HG03039 (cell line): Measurements from ENCODE around the gene MAPKAPK5.
"Not testable (repeated sequence)": the region's sequence is repeated elsewhere in the genome, so short reads cannot be mapped to it uniquely, and the experiment has no call there.

Experiments
- ATAC-seq: cut with Tn5 transposase; IDR thresholded peaks from one replicate; pipeline ENCODE4 v1.9.1; 2021; ENCODE audit warnings: mild to moderate bottlenecking, moderate library complexity; ENCODE audit not compliant: unreplicated experiment

MAPKAPK5 gene

DNA sequence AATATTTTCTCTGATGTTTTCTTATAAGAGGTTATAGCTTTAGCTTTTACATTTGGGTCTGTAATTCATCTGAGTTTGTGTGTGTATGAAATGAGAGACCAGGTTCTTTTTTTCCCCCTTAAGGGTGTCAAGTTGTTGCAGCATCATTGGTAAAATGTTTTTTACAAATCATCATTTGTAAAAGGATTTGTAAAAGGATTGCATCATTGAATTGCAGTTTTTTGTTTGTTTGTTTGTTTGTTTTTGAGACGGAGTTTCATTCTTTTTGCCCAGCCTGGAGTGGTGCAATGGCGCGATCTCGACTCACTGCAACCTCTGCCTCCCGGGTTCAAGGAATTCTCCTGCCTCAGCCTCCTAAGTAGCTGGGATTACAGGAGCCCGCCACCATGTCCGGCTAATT lies 31.1 kb downstream of the MAPKAPK5 start:
- ATAC-seq = no peak

DNA sequence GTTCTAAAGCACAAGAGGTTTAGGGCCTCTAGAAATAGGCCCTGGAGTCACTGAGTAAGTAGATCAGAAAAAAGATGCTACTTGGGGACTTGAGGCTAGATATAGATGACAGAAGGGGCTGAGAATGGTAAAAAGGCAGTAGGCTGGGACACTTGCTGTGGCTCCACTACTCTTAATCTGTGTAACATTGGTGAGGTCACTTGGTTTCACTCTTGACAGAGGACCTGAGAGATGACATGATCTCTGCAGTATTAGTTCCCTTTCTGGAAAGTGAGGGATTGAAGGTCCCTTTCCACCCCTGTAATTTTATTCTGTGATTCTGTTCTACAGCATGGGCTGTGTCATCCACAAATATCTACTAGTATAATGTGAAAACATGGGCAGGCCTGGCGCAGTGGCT lies 39.7 kb downstream of the MAPKAPK5 start:
- ATAC-seq = no peak

DNA sequence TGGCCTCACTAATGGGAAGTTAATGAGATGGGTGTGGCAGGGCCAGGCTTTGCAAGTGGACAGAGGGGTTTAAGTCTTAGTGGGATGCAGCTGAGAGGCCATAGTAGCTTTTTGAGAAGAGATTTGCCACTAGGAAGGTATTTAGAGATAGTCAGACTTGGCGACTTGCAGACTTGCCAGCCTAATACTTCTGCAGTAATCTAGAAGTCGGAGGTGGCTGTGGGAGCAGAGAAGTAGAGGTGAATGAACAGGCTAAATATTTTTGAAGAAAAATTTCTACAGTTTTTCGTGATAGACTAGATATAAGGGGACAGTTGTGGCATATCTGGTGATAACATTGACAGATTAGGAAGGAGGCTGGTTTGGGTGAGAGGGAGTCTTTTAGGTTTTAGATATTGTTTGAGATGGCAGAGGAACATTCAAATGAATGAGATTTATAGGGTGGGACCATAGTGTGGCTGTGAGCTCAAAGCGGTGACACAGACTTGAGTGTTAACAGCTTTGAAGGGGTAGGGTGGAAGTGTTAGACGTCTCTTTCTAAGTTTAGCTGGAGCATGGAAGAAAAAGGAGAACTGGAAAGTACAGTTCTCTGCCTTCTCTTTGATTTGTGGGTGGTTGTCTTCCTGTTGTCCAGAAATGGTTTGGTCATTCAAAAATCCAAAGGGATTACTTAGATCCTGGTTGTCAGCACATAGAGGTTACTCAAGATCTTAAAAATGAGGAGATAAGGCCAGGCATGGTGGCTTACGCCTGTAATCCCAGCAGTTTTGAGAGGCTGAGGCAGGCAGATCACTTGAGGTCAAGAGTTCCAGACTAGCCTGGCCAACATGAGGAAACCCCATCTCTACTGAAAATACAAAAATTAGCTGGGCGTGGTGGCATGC lies 44.9 kb downstream of the MAPKAPK5 start:
- no peak for ATAC-seq

DNA sequence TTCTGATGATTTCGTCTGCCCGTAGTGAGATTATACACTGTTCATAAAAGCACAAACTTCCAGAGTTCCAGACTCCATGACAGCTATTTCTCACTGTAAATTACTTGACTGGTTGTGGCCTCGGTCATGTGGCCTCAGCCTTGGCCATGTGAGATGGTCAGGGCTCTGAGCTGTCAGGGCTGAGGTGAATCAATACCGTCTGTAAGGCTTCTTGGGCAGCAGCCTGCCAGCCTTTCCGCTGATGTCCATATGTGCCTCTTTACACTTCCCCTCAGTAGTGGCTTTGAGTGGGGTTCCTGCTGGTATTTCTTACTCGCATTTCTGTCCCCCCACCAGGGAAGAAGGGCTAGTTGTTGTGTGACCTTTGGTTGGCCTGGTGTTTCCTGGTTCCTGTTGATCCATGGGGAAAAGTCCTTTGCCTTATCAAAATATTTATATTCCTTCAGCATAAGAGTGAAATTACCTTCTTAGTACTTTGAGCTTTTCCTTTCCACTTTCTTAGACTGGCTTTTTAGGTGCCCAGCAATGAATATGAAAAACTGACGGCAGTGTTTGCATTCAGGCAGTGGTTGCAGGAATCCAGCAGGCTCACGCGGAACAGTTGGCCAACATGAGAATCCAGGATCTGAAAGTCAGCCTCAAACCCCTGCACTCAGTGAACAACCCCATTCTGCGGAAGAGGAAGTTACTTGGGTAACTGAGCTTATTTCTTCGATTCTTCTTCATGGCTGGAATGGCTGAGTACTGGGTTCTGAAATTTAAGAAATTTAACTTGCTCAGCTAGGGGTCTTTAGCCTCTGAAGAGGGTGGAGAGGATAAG lies 46.1 kb downstream of the MAPKAPK5 start:
- no peak for ATAC-seq

DNA sequence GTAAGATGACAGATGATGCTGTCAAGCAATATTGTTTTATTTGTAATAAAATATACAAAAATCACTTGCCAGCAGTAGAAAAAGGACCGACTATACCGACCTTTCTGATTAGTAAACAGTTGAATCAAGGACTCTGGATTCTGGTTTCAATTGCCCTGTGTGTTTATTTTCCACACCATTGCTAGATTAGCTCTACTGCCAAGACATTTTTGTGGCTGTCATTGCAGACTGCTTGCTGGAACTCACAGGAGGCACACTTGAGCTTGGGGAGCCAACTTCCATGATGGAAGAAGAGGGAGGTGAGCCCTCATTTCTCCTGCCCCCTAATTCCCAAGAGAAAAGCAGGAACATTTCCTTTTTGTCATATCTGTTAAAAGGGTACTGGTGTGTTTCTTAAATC lies 51.3 kb downstream of the MAPKAPK5 start:
- ATAC-seq = no peak

DNA sequence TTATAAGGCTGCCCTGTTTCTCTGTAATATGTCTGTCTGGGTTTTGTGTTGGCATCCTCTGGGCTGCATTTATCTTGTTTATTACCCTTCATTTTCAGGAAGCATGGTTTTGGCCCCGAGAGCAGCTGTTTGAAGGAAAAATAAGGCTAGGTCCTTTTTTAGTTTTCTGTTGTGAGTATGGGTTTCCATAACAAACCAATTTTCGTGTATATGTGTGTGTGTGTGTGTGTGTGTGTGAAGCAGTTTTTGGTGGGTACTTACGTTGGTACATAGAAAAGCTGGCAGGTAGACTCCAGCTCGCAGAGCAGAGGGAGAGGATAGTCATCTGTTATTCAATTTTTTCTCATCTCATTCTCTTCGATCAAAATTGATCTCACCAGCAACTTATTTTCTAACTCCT lies 52.5 kb downstream of the MAPKAPK5 start:
- no peak for ATAC-seq

DNA sequence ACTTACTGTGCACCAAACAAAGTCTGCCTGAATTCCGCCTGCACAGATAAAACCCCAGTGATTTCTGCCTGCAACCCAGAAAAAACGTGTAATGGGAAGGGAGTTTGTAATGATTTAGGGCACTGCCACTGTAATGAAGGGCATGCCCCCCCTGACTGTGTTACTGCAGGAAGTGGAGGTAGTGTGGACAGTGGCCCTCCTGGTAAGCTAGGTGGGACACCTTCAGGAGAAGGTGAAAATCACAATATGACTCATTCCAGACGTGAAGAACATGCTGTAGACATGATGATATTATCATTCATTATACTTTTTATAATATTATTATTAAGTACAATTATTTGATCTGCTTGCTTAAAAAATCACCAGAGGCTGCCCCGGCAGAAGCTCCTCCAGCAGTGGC lies 59.2 kb downstream of the MAPKAPK5 start:
- ATAC-seq = no peak

DNA sequence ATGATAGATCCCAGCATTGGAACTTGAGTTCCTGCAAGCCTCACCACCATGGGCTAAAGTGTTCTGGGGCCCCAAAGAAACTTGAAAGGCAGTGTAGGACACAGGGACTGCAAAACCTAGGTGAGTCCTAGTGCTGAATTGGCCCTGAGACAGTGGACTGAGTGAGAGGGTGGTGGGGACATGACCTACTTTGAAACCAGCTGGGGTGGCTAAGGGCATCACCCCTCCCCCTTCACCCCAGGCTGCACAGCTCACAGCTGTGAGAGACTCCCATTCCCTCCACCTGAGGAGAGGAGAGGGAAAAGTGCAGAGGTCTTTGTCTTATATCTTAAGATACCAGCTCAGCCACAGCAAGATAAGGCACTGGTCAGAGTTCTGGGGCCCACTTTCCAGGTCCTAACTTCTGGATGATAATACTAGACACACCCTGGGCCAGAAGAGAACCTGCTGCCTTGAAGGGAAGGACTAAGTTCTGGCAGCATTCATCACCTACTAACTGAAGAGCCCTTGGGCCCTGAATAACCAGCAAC lies 62.5 kb downstream of the MAPKAPK5 start:
- ATAC-seq = no peak

DNA sequence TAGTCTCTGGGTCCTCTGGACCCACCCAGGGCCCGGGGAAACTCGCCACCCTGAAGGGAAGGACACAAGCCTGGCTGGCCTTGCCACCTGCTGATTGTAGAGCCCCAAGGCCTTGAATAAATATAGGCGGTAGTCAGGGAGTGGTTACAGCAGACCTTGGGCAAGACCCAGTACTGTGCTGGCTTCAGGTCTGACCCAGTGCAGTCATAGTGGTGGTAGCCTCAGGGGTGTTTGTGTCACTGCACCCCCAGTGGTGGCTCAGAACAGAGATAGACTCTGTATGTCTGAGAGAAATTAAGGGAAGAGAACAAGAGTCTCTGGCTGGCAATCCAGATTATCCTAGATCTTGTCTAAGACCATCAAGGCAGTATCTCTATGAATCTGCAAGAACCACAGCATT lies 63.5 kb downstream of the MAPKAPK5 start:
- no peak for ATAC-seq

DNA sequence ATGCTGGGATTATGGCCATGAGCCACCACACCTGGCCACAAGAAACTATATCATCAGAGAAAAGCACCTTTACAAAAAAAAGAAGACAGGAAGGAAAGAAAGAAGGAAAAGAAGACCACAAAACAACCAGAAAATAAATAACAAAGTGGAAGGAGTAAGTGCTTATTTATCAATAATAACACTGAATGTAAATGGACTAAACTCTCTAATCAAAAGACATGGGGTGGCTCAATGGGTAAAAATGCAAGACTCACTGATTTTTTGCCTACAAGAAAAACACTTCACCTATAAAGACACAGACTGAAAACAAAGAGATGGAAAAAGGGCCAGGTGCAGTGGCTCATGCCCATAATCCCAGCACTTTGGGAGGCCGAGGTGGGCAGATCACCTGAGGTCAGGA lies 65.7 kb downstream of the MAPKAPK5 start:
- no peak for ATAC-seq

DNA sequence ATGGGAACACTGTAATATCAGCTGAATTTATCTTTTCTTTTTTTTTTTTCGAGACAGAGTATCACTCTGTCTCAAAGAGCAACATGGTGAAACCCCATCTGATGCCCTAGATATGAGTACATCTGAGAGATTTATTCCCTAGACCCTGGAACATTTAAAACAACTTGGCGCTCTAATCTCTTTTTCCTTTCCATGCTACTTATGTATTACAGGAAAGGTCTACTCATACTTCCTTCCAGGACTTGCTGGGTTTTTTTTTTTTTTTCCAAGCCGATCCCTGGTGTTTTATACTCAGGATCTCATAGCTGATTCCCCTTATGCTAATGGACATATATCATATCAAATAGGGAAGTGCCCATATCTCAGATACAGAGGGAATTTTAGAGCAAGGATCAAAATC lies 83.1 kb downstream of the MAPKAPK5 start:
- no peak for ATAC-seq

DNA sequence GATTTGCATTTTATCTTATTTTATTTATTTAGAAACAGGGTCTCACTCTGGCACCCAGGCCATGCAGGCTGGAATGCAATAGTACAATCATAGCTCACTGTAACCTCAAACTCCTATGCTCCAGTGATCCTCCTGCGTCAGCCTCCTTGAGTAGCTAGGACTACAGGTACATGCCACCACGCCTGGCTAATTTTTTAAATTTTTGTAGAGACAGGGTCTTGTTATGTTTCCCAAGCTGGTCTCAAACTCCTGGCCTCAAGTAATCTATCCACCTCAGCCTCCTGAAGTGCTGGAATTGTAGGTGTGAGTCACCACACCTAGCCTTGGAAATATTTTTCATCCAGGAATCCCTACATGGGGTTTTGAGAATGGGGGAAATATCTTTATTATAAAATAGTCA lies 84.6 kb downstream of the MAPKAPK5 start:
- ATAC-seq = no peak

DNA sequence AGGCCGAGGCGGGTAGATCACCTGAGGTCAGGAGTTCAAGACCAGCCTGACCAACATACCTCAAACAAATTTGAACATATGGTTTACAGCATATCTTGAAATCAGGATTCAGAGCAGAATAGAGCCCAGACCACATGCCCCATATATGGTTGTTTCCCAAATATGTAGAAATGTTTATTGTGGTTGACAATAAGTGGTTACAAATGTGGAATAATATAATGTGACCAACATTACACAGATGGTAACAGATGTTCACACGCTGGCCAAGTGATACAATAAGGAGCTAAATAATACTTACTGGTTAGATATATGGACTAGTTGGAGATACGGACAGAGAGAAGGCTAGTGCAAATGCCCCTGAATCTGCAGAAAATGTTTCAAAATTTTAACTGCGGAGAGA lies 85.3 kb downstream of the MAPKAPK5 start:
- no peak for ATAC-seq

DNA sequence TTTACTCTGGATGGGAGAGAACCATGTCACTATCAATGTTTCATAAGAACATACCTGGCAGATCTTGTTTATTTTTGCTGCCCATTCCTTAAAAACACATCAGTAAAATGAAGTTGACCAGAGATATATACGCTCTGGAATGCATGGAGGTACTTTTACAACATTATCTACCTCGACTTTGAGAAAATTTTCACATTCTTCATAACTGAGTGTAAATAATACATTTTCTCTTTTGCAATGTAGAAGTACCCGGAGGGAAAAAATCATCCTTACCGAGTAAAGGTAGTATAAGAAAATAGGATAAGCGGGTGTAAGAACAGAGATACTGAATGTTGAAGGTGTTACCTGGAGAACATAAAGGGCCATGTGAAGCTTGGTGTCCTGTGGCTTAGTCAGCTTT lies 90.2 kb downstream of the MAPKAPK5 start:
- no peak for ATAC-seq

DNA sequence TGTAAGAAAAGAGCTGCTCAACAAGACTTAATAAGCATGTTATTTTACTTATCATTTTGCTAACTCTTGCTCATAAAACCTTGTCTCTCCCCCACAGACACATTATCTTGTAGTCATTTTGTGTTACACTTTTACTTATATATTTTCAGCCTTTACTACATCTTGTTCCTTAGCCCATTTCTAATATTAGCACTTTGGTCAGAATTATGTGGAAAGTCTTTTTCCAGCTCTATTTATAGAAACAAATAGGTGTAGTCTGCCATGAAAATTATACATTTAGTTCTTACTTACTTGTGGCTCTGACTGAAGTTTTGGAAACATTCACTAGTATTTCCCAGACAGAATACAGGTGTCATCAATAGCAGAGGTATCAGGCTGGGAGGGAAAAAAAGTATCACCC lies 94.8 kb downstream of the MAPKAPK5 start:
- ATAC-seq = no peak

DNA sequence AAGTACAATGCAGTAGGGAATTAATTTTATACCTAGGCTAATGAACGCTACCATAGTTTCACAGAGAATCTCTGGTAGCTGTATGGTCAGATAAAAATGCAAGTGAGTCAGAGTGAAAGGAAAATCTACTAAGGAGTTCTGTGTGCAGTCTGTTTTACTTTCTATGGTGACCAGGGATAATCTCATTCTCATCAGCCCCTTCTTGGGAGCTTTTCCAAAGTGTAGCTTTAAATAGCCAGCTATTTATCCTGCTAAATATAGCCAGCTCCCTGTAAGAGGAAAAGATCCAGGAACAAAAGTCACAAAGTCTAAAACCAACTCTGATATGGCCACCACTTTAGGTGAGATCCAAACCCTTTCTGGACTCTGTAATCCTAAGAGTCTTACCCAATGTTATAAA lies 95.4 kb downstream of the MAPKAPK5 start:
- ATAC-seq = no peak

DNA sequence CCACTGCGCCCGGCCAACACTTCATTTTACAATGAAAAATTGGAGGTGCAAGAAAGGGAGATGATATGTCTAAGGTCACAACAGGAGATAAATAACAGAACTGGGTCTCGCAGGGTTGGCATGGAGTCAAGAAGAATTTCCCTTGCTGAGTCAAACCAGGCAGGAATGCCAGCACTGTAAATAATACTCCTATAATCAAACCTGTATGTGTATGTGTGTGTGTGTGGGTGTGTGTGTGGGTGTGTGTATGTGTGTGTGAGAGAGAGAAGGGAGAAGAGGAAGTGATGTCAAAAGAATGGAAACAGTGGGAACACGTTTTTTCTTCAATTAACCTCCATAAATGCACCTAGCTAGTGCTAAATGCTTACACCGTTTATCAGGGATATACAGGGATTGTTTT lies 100.5 kb downstream of the MAPKAPK5 start:
- no peak for ATAC-seq

DNA sequence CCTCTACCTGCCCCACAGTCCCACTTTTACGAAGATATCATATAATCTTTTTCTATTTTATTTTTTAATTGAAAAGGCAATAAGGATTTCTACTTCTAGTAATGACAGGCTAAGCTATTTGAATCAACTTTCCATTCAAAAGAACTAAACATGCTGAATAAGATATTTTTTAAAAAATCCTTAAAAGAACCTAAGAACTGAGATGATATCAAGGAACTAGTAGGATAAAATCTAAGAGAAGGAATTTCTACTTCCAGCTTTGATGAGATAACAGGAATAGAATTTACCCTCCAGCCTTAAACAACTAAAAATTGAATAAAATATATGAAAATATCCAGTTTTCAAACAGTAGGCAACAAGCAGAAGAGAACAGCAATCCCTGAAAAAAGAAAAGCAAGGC lies 101.9 kb downstream of the MAPKAPK5 start:
- no peak for ATAC-seq

DNA sequence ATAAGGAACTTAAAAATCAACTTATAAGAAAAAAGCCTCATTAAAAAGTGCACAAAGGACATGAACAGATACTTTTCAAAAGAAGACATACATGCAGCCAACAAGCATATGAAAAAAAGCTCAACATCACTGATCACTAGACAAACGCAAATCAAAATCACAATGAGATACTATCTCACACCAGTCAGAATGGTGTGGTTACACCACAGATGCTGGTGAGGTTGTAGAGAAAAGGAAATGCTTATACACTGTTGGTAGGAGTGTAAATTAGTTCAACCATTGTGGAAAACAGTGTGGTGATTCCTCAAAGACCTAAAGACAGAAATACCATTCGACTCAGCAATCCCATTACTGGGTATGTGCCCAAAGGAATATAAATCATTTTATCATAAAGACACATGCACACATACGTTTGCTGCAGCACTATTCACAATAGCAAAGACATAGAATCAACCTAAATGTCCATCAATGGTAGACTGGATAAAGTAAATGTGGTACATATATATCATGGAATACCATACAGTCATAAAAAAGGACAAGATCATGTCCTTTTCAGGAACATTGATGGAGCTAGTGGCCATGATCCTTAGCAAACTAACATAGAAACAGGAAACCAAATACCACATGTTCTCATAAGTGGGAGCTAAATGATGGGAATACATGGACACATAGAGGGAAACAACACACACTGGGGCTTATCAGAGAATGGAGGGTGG lies 109.1 kb downstream of the MAPKAPK5 start:
- ATAC-seq = not testable (repeated sequence)
